Measurements from ENCODE around the gene DLG2.

DLG2 gene

DNA sequence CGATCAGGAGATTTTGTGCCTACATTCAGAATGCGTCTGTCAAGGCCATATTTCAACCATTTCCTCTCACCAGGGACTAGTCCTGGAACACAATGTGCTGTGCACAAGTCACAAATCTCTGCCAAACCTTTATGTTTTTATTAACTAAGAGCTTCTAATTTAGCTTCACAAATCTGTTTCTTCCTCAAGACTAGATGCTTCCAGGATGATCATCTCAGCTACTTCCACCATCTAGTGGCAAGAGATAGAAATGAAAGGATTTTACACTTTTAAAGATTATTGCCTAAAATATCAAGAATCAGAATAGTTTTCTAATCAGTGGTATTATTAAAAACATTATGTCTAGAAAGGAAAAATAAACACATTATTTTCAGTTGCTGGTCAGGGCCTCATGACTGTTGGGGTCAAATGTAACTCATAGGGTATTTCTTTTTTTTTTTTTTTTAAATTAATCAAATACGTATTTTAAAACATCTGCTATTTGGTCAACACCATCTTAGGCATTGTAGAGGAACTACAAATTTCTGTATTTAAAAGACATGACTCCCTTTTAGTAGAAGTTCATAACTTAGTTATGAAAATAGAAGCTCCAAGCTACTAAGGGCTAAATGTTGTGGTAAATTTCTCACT, 1102.6 kb downstream of the DLG2 start:
- no peak for DNase-seq

DNA sequence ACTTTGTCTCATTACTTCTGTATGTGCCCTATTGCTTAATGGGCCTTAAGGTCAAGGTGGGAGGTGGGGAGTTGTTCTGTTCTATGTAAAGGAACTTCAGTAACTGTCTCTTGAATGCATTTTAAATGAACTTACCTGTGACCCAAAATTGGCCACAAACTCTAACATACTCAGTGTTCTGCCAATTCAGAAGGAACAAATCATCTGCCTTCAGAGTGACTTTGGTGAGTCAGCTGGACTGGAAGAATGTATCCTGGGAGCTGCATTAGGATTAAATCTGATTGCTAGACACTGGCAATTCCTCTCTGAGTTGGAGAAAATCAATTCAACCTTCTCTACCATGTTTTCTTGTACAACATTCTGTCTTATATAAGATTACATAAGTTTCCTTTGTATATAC, 1104.8 kb downstream of the DLG2 start:
- DNase-seq: no peak

DNA sequence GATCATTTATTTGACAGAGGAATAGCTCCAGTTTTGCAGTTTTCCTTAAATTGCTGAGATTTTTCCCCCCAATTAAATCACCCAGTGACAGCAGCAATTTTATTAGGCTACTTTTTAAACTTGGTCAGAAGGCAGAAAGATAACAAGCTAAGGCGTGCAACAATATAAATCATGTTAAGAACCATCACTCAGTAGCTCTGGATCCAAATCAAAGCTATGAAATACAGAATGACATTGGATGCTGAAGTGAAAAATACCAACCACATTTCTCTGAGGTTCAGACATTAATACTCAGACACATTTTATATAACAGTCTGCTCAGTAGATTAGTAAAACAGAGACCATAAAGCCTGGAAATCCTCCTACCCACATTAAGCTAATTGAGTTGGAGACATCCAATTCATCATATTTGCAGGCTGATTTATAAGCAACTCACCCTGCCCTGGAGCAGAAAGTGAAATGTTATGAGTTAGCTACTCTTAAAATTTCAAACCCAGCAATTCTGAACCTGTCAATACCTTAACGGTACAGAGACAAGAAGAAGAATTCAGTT, 1108.4 kb downstream of the DLG2 start:
- no peak for DNase-seq

DNA sequence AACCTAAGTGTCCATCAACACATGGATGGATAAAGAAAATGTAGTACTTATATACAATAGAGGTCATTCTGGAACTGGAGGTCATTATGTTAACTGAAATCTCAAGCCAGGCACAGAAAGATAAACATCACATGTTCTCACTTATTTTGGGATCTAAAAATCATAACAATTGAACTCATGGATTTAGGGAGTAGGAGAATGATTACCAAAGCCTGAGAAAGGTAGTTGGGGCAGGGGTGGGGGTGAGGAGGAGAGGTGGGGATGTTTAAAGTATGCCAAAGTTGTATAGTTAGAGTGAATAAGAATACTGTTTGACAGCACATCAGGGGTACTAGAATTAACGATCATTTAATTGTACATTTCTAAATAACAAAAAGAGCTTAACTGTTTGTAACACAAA, 1112.7 kb downstream of the DLG2 start:
- DNase-seq: no peak

DNA sequence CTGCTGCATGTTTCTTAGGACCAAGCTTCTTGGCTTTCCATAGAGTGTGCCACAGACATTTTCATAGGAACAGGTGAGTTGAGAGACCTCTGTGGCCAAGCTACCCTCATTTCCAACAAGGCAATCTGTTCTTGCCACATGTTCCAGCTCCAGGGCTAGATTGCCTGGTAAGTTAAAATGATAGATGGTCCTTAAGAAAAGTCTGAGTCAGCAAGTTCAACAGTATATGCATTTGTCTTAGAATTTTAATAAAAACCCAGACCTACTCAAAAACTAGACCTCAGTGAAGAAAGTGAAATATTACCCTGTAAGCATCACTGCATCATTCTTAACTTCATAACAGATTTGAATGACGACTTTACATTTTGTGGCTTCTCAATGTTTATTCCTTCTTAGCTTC, 1123.6 kb downstream of the DLG2 start:
- no peak for DNase-seq

DNA sequence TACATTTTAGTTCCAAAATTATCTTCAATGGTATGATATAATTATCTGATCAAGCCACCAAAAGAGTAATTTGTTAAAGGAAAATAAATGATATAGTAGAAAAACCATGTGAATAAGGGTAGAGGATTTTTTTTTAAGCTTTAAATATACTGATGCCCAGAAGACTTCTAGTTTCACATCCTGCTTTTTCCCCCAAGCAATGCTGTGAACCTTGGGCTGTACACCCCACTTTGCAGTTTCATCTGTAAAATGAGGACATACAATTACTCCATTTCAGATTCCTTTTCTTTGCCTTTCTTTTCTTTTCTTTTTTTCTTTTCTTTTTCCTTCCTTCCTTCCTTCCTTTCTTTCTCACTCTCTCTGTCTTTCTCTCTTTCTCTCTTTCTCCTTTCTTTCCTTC, 1125.4 kb downstream of the DLG2 start:
- no peak for DNase-seq

DNA sequence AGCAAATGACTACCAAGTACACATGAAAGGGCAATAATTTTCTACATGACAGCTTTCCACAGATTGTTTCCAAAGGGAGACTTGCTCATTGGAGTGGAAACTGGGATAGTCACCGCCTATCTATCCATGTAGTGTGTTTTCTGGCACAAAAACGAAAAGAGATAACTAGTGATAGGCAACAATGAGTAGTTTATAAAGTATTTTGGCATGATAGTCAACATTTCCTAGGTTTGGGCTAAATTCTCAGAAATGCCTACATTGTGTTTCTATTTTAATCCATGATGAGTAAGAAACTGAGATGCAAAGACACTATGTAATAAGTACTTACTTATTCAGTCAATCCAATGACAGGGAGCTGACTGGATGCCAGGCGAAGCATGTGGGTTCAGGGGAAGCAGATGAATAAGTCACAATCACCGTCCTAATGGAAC, 1129.1 kb downstream of the DLG2 start:
- DNase-seq: no peak

DNA sequence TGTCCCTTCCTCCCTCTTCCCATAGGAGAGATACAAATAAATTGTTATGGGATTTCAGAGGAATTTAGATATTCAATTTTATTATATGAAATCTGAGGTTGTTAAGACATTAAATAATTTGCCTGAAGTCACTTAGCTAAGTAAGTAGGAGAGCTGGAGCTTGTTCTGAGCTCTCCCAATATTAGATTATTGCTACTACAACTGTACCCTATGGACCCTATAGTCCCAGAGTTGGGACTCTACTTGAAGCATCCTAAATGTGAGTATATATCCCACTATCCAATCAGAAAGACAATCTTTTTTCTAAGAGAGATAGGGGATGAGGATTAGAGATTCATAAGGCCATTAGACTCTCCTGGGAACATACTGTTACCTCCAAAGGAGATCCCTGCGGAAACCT, 1130.0 kb downstream of the DLG2 start:
- DNase-seq: no peak

DNA sequence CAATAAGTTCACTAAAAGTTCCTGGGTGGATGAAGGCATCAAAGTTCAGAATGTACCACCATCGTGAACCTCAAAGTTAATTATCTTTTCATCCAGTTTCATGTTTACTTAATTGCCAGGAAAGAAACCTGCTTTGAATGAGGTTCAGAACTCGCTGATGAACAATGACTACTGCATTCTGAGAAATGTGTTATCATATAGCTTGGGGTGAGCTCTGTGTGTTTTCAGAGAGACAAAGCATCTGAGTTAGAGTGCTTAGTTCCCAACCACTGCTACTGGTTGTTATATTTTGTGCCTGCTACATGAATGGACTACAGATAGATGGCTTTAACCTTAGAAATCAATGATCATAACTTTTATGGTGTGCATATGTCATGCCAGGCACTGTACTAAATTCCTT, 1131.0 kb downstream of the DLG2 start:
- no peak for DNase-seq

DNA sequence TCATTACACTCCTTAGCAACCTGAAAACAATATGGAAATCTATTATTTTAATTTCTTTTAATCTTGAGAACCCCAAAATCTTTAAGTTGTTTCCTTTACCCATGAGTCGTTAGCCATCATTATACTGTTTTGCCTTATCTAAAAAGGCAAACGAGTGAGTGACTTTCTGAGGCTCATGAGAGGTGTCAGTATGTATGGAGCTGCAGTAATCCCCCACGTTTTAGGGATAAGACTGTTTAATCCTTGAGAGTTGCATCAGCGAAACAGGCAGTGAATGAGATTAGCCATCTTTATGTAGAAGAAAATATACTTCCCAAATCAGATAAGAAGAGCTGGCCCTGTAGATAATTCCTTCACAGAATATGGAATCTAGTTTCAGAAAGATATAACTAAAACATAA, 1147.0 kb downstream of the DLG2 start:
- no peak for DNase-seq

DNA sequence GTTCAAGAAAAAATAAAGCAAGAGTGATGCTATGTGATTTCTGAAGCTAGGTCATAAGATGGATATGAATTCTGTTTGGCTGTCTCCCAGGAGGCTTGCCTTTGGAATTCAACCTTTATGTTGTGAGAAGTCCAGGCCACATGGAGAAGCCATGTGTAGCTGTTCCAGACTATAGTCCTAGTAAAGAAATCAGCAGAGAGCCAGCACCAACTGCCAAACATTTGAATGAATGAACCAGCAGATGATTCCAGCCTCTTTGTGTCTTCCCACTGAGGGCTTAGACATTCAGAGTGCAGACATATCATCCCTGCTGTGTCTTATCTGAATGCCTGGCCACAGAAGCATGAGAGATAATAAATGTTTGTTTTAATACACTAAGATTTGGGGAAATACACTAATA, 1150.6 kb downstream of the DLG2 start:
- no peak for DNase-seq

DNA sequence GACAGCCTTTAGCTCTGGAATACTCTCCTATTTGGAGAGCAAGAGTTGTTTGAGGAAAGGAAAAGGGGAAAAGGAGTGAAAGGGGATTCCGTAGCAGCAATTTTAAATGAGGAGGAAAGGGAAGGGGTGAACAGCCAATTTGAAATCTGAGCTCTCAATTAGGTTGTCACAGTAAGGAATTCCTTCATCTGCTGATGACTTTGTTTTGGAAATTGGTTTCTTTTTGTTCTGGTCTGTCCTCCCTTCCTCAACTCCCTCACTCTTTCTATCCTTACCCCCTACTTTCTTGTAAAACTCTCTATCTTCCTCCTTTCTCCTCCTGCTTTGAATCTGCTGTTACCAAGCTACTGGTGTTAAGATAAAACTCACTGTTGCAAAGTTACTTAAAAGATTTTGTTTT, 1155.6 kb downstream of the DLG2 start:
- DNase-seq: no peak

DNA sequence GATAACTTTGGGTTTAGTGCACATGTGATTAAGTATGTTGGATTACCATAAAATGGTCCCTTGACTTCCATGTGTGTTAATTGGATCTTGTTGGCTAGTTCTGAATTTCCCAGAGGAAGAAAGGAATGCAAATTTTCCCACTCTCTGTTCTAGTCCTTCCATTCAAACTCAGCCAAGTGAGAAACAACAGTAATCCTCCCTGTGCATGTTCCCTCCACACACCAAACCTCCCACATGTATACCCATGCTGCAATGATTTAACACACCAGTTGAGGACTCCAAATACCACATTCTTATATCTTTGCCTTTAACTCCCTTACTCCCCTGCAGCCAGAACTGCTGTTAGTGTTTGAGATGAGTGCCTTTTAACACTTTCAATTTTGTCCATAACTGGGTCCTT, 1158.9 kb downstream of the DLG2 start:
- no peak for DNase-seq

DNA sequence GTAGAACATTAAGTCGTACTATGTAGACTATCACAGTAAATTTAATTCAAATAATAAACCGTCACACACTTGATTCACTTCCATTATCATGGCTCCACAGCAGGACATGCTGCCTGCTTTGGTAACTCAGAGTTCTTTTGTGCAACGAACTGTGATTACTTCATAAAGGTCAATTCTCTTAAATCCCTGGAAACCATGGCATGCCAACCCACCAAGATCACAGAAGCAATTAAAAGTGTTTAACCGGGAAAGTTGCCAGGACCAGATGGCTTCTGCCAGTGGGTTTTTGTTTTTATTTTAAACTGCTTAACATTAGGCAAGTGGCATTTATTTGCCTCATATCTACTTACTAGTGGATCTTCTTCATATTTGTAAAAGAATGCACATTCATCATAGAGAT, 1162.1 kb downstream of the DLG2 start:
- no peak for DNase-seq

DNA sequence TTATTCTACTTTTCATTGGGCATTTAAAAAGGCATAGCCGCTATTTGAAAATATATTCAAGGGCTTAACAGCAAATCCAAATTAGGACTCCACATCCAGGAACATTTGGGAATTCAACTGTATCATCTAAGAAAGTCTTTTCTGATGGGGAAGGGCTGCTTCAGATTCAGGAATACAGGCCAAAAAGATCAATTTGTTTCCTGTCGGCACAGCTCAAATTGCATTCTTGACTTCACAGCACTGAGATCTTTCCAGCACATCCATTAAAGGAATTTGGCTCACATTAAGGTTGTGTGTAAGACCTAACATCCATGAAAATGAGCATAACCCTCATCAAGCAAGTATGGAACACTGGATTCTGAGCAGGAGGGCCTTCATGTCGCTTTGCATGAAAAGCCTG, 1171.5 kb downstream of the DLG2 start:
- DNase-seq: no peak

DNA sequence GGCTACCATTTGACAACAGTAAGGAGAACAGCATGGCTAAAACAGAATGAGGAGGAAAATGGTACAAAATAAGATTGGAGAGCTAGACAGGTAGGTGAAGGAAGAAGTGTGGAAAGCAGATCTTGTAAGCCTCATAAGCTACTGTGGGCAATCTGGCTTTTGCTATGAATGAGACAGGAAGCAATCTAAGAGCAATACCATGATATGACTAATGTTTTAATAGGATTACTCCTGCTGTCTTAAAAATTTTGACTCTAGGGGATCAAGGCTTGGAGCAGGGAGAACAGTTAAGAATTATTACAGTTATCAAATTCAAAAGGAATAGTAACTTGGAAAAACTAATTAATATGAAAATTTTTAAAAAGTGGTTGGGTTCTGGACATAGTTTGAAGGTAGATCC, 1174.9 kb downstream of the DLG2 start:
- DNase-seq: no peak

DNA sequence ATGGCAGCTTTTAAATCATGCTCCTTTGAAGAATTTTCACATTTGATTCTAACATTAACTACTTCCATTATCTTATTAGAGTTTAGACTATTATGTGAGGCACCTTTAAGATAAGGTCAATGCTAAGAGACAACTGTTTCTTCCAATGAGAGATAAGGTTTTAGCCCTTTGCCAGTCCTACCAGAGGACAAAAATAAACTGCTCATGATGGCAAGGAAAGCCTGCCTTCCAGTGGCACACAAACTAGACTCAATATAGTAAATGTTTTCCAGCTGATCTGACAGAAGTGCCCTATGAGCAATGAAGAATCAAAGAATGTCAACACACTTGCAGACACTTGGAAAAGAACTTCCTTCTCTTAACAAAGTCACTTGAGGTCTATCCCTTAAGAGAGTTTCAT, 1188.6 kb downstream of the DLG2 start:
- DNase-seq: no peak

DNA sequence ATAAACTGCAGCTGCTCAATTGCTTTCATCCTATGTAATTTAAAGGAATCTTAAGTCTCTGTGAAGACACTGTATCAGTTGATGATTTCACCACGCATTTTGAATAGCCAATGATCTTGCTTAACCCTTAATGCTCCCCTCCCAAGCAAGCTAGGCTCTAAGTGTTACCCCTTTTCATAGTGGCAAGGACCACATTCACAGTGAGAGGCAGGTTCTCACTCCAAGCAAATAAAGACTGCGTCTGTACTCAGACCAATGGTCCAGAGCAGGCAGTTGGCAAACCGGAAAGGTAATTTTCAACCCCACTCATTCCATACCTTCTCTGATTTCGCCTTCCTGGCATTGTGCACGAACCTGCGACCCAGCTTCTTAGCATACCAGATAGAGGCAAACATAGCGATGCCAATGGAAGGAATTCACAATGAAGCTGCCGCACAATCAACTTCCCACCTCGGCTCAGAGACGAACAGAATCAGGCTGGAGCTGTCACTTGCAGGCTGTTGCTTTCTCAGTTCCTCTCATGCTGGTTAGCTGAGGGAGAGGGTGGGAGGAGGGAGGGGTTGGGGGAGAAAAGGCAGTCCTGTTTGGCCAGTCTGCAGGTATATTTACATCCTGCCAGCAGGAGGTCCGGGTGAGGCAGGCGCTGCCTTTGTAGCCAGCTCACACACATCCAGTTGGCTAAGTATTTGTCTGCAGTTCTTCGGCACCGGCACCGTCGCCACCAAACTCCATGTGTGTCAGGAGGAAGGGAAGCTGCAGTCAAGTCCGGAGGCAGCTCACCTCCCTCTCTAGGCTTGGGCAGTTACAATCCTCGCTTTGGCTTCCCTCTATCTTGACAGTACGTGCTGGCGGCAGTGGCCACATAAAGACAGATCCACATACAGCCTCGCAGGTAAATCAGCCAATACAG, 1189.8 kb downstream of the DLG2 start:
- peak; percentile 94 for DNase-seq

DNA sequence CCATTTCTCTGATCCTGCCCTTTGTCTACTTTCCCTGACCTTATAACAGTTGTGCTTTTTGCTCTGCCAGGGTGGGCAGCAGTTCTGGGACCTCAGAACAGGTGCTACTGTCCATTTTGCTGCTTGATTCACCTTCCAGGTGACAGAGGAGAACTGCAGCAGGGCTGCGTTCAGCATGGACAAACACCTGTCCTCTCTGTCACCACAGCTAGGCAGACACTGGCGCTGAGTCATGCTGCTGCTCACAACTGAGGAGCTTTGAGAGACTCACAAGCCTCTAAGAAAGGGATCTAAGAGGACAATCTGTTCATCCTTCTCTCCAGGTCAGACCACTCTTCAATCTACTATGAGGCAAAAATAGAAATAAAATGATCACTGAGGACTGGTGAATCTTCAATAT, 1196.5 kb downstream of the DLG2 start:
- DNase-seq: peak; percentile 84

DNA sequence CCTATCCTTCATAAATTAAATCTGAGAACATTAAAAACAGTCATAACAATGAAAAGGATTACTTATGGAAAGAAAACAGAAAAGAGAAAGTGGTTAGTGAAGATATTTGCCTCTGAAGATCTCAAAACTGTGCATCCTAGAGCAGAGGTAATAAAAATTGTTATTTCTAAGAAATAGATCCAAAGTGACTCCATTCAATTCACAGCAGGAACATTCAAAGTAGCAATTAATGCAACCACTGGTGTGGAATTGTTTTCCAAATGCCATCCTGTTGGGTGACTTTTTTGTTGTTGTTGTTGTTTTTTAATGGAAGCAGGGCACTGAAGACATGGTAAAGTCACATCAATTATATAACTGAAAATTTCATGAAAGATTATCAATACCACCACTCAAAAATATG, 1201.5 kb downstream of the DLG2 start:
- DNase-seq: no peak

DNA sequence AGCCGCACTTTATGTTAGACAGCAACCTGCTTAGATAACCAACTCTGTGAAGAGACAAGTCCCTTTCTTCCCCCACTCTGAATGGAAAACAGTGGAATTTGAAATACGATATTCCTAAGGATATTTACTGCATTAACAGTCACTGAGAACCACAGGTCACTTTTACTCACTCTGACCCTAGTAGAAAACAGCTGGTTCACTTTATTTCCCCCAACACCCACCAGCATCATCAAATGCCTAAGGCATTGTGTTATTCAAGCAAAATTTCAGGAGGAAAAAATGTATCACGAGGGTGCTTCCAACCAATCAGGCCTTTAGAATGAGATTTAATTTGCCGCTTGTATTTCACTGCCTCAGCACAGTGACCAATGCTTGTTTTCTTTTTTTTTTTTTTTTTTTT, 1206.9 kb downstream of the DLG2 start:
- DNase-seq: no peak

DNA sequence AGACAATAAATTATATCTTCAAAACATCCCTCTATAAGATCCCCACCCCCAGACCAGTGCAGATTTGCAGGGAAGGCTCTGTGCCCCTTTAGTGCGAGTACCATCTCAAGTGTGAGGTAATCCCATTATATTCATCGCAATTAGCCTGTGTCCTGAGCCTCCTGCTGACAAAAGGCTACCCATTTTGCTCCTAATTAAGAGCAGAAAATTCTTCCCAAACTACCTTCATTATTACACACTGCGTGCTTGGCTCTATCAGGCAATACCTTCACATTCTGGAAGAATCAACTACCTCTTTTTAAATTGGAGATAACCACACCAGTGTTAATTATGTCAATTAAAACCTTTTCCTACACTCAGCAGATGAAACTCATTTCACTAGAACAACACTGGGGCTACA, 1207.5 kb downstream of the DLG2 start:
- DNase-seq: no peak

DNA sequence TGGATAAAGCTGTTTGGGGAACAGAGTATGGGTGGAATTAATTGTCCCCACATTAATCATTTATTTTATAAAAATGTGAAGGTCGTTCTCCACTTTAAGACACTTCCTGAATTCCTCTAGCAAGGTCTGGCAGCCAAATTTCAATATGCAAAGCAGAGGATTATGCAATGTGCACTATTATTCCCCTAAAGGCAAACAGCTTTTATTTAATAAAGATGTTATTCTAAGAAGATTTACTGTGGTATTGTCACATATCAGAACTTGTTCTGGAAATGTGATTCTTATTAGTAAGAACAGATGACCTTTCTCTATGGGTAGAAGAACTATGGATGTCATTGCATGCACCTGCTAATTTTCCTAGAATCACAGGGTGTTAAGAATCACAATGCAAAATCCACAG, 1212.2 kb downstream of the DLG2 start:
- DNase-seq: no peak

DNA sequence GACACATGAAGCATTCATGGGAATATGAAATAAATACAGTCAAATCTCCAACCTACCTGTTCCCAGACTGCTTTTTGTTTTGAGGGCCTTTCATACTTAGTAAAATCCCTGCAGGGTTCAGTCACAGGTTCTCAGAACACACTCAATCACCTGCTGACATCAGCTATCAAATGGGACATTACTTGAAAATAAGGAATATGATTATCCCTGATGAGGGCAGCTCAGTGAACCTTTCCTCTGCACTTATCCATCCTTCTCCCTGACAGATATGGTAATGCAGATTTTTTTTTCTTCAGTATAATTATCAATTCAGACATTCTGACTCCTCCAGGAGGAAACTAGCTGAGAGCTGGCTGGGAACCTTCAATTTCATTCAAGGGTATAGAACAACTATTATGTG, 1213.6 kb downstream of the DLG2 start:
- no peak for DNase-seq

Data from islet precursor cell (in vitro differentiated cells).